HG03457 (cell line): ENCODE measurements around the gene SACM1L.

ENCODE experiments used
- ATAC-seq: cut with Tn5 transposase; IDR thresholded peaks from one replicate; pipeline ENCODE4 v1.9.1; 2021; ENCODE audit warnings: moderate number of reproducible peaks; ENCODE audit not compliant: unreplicated experiment

SACM1L gene

DNA sequence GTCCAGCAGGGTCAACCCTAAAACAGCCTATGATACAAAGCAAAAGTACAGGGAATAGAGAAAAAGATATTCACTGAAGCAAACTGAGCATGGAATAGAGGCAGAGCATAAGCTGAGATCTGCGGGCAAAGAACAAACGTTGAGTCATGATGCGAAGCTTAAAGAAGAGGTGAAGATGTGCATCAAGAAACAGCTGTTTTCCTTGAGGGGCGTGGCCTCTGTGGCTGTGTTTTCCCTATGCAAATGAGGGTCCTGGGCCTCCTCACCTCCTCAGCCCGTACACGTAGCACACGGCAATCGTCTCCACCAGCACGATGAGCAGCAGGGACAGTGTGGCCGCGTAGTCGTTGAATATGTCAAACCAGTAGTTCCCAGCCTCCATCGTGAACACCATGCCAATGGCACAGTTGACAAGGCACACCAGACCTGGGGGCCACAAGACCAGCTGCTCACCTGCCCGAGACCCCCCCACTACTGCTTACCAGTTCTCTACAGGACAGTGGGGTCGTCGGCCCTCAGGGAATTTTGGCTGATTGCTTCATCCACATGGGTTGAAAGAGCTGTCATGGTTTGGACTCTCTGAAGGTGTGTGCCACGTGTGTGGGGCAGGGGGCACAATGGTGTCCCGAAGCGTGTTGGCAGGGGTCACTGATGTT is 73.6 kb downstream of the SACM1L start:
- ATAC-seq = no peak

- ATAC-seq = no peak
Measured at GRCh38 chr3:45763303-45763675, 74.1 kb downstream of the SACM1L start.

GRCh38 chr3:45765266-45765851 is 76.2 kb downstream of the SACM1L start:
- ATAC-seq = no peak

DNA sequence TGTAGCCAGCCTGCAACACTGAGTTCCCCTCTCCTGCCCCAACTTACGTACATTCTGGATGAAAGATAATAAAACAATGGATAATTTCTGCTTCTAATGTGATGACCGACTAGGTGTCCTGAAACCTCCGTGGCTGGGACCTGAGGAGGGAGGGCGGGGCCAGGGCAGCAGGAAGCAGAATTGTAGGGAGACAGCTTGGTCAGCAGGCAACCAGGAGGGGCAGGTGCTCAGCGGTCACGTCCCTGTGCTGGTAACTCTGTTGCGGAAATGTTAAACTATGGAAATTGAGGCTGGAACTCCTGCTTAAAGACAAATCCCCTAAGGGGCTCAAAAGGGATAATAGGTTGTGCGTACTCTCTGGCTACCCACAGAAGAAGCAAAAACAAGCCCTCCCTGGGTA is 76.8 kb downstream of the SACM1L start:
- ATAC-seq = no peak

DNA sequence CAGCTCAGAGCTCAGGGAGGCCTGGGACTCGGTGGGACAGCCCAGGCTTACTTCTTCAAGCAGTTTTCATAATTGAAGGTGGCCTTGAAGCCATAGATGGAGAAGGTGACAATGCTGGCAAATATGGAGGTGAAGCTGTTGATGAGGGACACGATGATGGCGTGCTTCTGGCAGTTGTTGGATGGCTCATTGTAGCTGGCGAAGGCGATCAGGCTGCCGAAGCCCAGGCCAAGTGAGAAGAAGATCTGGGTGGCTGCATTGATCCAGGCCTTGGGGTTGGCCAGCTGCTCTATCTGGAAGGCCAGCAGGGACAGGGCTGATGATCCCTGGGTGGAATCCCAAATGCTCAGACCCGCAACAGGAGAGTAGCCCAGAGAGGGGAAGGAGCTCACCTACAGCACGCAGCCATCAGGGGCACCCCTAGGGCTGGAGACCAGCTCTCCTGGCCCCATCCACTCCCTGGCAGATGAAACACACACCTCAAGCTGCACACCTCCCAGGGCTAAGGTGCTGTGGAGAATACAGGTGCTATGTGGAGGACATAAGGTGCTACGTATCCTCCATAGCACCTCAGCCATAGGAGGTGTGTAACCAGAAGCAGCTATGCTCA is 82.1 kb downstream of the SACM1L start:
- no peak for ATAC-seq

GRCh38 chr3:45771831-45772230 is 82.6 kb downstream of the SACM1L start:
- ATAC-seq = no peak

GRCh38 chr3:45772341-45773035 is 83.3 kb downstream of the SACM1L start:
- ATAC-seq = no peak

GRCh38 chr3:45773072-45773471 is 83.9 kb downstream of the SACM1L start:
- no peak for ATAC-seq

DNA sequence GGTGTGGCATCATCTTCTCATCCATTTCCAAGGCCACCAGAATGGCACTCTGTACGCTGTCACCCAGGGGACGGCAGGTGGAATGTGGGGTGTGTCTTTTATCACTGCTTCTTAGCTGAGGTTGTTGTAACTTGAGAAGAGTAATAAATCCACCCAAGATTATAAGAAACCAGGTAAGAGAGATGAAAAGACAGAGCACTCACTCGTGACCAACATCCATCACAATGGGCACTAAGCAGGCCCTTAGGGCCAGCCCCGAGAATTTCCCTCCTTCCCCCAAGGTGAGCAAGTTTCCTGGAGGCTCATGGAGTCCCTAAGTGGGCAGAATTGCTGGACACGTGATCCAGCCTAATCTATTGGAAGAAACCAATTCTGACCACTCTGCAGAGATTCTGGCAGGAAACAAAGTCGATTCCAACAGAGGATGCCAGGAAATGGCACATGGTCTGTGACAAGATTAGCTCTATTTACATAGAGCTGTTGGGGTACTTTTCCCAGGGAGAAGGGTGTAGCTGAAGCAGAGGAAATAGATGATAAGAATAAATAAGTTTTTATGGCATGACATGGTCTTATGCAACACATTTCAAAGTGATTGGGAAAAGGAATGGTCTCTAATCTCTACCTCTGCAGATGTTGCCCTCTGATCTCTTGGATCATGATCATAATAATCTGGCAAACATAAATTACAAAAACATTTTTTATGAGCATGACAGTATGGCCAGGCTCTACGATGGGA is 84.7 kb downstream of the SACM1L start:
- ATAC-seq = no peak

- no peak for ATAC-seq
Measured at GRCh38 chr3:45774581-45775521, 85.7 kb downstream of the SACM1L start.

GRCh38 chr3:45775571-45776300 is 86.5 kb downstream of the SACM1L start:
- ATAC-seq = no peak

GRCh38 chr3:45776301-45776595 is 87.1 kb downstream of the SACM1L start:
- no peak for ATAC-seq

GRCh38 chr3:45776611-45777010 is 87.4 kb downstream of the SACM1L start:
- no peak for ATAC-seq

DNA sequence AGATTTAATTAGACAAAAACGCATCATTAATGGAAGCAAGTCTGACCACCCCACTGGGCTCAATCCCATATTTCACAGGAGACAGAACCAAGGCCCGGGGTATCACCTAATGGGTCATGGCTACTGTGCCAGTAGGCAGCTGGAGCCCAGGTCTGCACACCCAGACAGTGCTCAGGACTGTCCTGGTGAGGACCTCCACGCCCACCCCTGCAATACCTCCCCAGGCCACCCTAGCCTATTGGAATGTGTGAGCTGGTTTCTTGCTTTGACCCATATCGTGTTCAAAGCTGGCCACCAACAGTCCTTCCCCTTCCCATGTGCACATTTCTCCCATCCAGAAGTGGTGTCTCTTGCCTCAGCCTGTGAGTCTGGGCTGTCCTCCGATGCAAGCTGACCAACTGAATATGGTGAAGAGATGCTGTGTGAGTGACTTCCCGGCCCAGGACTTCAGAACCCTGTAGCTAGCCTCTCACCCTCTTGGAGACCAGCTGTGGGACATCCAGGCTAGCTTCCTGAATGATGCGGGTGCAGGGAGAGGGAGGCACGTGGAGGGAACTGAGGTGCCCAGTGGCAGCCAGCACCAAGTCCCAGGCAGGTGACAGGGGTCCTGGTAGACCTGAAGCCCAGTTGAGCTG is 88.0 kb downstream of the SACM1L start:
- ATAC-seq = no peak

- no peak for ATAC-seq
Measured at GRCh38 chr3:45777746-45778386, 88.7 kb downstream of the SACM1L start.

DNA sequence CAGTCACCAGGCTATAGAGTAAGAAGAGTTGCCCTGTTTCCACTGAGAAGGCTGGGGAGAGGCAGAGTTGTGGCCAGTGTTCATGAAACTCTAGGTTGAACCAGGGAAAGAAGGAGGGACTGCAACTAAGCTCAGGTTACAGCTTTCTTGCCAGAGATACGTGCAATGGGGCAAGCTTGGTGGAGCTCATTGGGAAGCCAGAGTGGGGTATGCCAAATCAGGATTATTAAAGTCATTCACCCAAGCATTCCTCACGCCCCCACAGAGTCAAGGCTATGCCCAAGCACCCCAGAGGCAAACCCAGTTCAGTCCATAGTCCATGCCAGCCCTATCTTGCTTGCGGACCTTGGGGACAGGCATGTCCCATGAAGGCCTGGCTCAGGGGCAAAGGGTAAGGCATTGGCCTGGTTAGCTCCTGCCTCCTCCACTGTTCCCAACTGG is 89.6 kb downstream of the SACM1L start:
- no peak for ATAC-seq

GRCh38 chr3:45779746-45780735 is 90.8 kb downstream of the SACM1L start:
- no peak for ATAC-seq

DNA sequence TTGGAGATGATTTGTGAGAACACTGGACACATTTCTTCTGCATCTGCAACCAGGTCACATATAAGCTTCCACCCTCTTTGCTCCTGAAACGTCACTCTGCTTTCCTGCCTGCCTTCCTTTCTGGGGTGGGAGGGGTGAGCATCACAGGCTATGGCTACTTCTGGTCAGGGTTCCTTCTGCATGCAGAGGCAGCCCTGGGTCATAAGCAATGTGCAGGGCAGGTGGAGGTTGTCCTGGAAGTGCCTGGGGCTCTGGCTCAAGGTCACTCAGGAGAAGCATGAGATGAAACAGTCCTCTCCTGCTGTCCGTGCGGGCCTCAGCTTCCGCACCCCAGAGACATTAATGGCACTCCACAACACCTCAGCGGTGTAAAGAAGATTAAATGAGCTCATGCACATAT is 92.1 kb downstream of the SACM1L start:
- ATAC-seq = no peak
